ENCODE measurements around the gene GAPVD1. TPM values are rescaled to one million over a fixed set of nuclear protein-coding genes. Genes with fewer than 3 reads are reported as not detected.

Gene GAPVD1
- total and polyA plus RNA-seq, 2 of the 8 experiments (the other 6 are each of a cell fraction or from before 2014, with no cell fraction given), result 5.5 to 40.5 TPM

- Histone ChIP-seq H2BK120ac (replicated peaks; ENCODE audit: low read depth, low read length) (no peak overlapping the region), H3K9ac (replicated peaks in 1 of 4; ENCODE audit: extremely low read depth in 1 of 4, low read depth in 3 of 4, low read length in 3 of 4) (no peak overlapping the region), H3K4ac (replicated peaks; ENCODE audit: insufficient read length, low read depth, low read length) (no peak overlapping the region), H2AK5ac (ENCODE audit: low read depth, low read length) (no peak overlapping the region), H4K8ac (ENCODE audit: extremely low read depth, insufficient read depth, low read length) (no peak overlapping the region), H4K91ac (replicated peaks; ENCODE audit: insufficient read length, low read length) (no peak overlapping the region), H3K23ac (ENCODE audit: insufficient read length) (no peak overlapping the region), H3K9me3 (ENCODE audit: insufficient read depth in 2 of 2, low read depth in 1 of 2, low read length in 1 of 2) (no peaks in the 10 kb centered on the region), H3K56ac (replicated peaks; ENCODE audit: insufficient read length, low read depth, low read length) (no peak overlapping the region), H3K18ac (ENCODE audit: extremely low read depth, low read length) (no peak overlapping the region), H2BK12ac (ENCODE audit: low read depth, low read length) (no peak overlapping the region), H3K27me3 (replicated peaks in 1 of 4; ENCODE audit: control insufficient read depth in 3 of 4, extremely low read depth in 1 of 4, insufficient read depth in 3 of 4, low read length in 3 of 4) (no peaks in the 10 kb centered on the region), H2AFZ (ENCODE audit: low read length) (no peak overlapping the region), H3K79me2 (ENCODE audit: control insufficient read depth in 1 of 2, insufficient read depth in 2 of 2, low read length in 2 of 2) (no peaks in the 10 kb centered on the region), H3K4me1 (replicated peaks in 1 of 4; ENCODE audit: control insufficient read depth in 3 of 4, insufficient read depth in 4 of 4, low read length in 3 of 4) (peaks cover 0 to 11% (median 4%) of the 10 kb centered on the region in 4 experiments; a peak in 5 of 7 replicates), H4K20me1 (replicated peaks in 1 of 2; ENCODE audit: control insufficient read depth in 1 of 2, insufficient read depth in 2 of 2, low read length in 2 of 2) (peaks cover 0 to 2% of the 10 kb centered on the region in 2 experiments), H3K79me1 (ENCODE audit: low read depth, low read length) (no peaks in the 10 kb centered on the region), H3K23me2 (ENCODE audit: low read depth, low read length) (no peaks in the 10 kb centered on the region), H3K4me3 (ENCODE audit: extremely low read depth in 1 of 4, insufficient read depth in 2 of 4, low read depth in 3 of 4, low read length in 4 of 4) (no peak overlapping the region), H4K5ac (ENCODE audit: insufficient read length, low read depth, low read length) (no peak overlapping the region), H2BK20ac (ENCODE audit: low read length) (no peak overlapping the region), H3K27ac (ENCODE audit: low read depth, low read length) (no peak overlapping the region), H3K4me2 (ENCODE audit: insufficient read depth in 1 of 2, low read depth in 2 of 2, low read length in 2 of 2) (no peak overlapping the region), H2BK5ac (ENCODE audit: low read depth, low read length) (no peak overlapping the region), H2BK15ac (ENCODE audit: low read length) (no peak overlapping the region), H3K14ac (ENCODE audit: insufficient read length) (no peak overlapping the region), H3K36me3 (ENCODE audit: control insufficient read depth in 2 of 4, insufficient read depth in 4 of 4, low read length in 3 of 4) (peaks cover 0 to 37% (median 5%) of the 10 kb centered on the region in 4 experiments; a peak in 3 of 8 replicates)
- no peak for FAIRE-seq
- 92% methylated on average over 4 of the region's 4 CpGs; no CpG with 5 or more reads in 1 of the 2 experiments for WGBS, 2 experiments (ENCODE audit: extremely low coverage in 1 of 2, insufficient coverage in 1 of 2, insufficient read length in 1 of 2, insufficient replicate concordance in 2 of 2, low coverage in 1 of 2, low lambda C conversion rate in 2 of 2, missing lambda C conversion rate in 1 of 2)
- ChIA-PET POLR2A (ENCODE audit: partially characterized antibody) (no interaction called here), CTCF (ENCODE audit: partially characterized antibody) (interaction anchor here (0.5 to 5.2 kb wide), 5 partner anchors 9 to 995 kb away, joined by 3 to 24 read pairs (median 4); no protein-coding TSS in a partner anchor)
- no peak for DNase-seq (ENCODE audit: low read depth in 1 of 2, low spot score in 2 of 2)
- no peak for TF ChIP-seq JUN (IDR thresholded peaks at IDR 0.05; ENCODE audit: low read depth, low read length)
- TF ChIP-seq RAD21 (IDR thresholded peaks at IDR 0.05 in 1 of 2, conservative IDR thresholded peaks at IDR 0.05 in 1 of 2; ENCODE audit: low read depth in 2 of 2, low read length in 2 of 2), result no peak
- no peak for TF ChIP-seq CTBP2 (IDR thresholded peaks at IDR 0.05; ENCODE audit: borderline replicate concordance, insufficient read depth, insufficient read length, low read length)
- no peak for TF ChIP-seq MAX (IDR thresholded peaks at IDR 0.05)
- TF ChIP-seq TAF7 (optimal IDR thresholded peaks at IDR 0.05; ENCODE audit: borderline replicate concordance, low read depth, low read length), result no peak
- TF ChIP-seq MAFK (IDR thresholded peaks at IDR 0.05; ENCODE audit: low read depth, low read length), result no peak
- no peak for TF ChIP-seq CHD2 (IDR thresholded peaks at IDR 0.05; ENCODE audit: low read length)
- TF ChIP-seq ZNF274 (IDR thresholded peaks at IDR 0.05; ENCODE audit: borderline replicate concordance, extremely low read depth, low read length), result no peak
- no peak for TF ChIP-seq BCL11A (IDR thresholded peaks at IDR 0.05; ENCODE audit: low read depth in 2 of 2, low read length in 2 of 2)
- TF ChIP-seq POLR2AphosphoS5 (IDR thresholded peaks at IDR 0.05; ENCODE audit: low read depth, low read length), result no peak
- no peak for TF ChIP-seq NRF1 (IDR thresholded peaks at IDR 0.05; ENCODE audit: low read depth, low read length)
- no peak for TF ChIP-seq PHF8 (conservative IDR thresholded peaks at IDR 0.05; ENCODE audit: low read depth, low read length)
- no peak for TF ChIP-seq RFX5 (IDR thresholded peaks at IDR 0.05; ENCODE audit: borderline replicate concordance, low read depth, low read length)
- no peak for TF ChIP-seq CHD1 (IDR thresholded peaks at IDR 0.05; ENCODE audit: low read depth, low read length)
Measured at GRCh38 chr9:125341566-125341965, 79.9 kb downstream of the GAPVD1 start.
